Mesenchymal stem cell (in vitro differentiated cells and primary cell): Measurements from ENCODE around the gene DGKH.

ENCODE experiments used
- DNase-seq: peaks from one replicate; pipeline ENCODE4 v3.0.0-alpha.2; 2013
- H2AFZ ChIP-seq: one replicate; pipeline ENCODE4 v1.6.1; 2013; ENCODE audit warnings: low read depth, mild to moderate bottlenecking, control low read depth, inconsistent platforms, low read length, moderate library complexity
- H2AK5ac ChIP-seq: 2 replicates; pipeline ENCODE4 v1.6.1; 2013; ENCODE audit warnings: low read length, moderate library complexity, mild to moderate bottlenecking, inconsistent platforms; ENCODE audit not compliant: severe bottlenecking
- H2BK120ac ChIP-seq: one replicate; pipeline ENCODE4 v1.6.1; 2013; ENCODE audit warnings: low read depth, mild to moderate bottlenecking, inconsistent platforms, low read length, moderate library complexity
- H2BK12ac ChIP-seq, 2 experiments: one replicate each; pipeline ENCODE4 v1.6.1; 2013; ENCODE audit warnings: inconsistent platforms in 2 of 2, low read length in 2 of 2, mild to moderate bottlenecking in 2 of 2, moderate library complexity in 2 of 2, control low read depth in 1 of 2
- H2BK15ac ChIP-seq: one replicate; pipeline ENCODE4 v1.6.1; 2013; ENCODE audit warnings: mild to moderate bottlenecking, low read depth, inconsistent platforms; ENCODE audit not compliant: poor library complexity, severe bottlenecking
- H2BK5ac ChIP-seq: 2 replicates; pipeline ENCODE4 v1.6.1; 2013; ENCODE audit warnings: low read depth, mild to moderate bottlenecking, low read length, control low read depth, inconsistent platforms; ENCODE audit not compliant: poor library complexity, severe bottlenecking
- H3K14ac ChIP-seq, 2 experiments: one replicate each; pipeline ENCODE4 v1.6.1; 2013; ENCODE audit warnings: inconsistent platforms in 2 of 2, low read length in 2 of 2, control low read depth in 1 of 2, mild to moderate bottlenecking in 1 of 2, moderate library complexity in 1 of 2
- H3K18ac ChIP-seq, 2 experiments: one replicate each; pipeline ENCODE4 v1.6.1; 2013; ENCODE audit warnings: inconsistent platforms in 2 of 2, low read length in 2 of 2, control low read depth in 1 of 2, low read depth in 1 of 2, mild to moderate bottlenecking in 1 of 2
- H3K23ac ChIP-seq, 2 experiments: one replicate each; pipeline ENCODE4 v1.6.1; 2013; ENCODE audit warnings: inconsistent platforms in 2 of 2, low read length in 2 of 2, mild to moderate bottlenecking in 2 of 2, moderate library complexity in 2 of 2, control low read depth in 1 of 2
- H3K27ac ChIP-seq: 2 replicates; pipeline ENCODE4 v1.5.1; 2013; ENCODE audit warnings: mild to moderate bottlenecking, moderate library complexity, low read length, control low read depth, inconsistent platforms; ENCODE audit not compliant: poor library complexity, severe bottlenecking
- H3K27me3 ChIP-seq, 2 experiments: 2 replicates each; pipeline versions ENCODE4 v1.6.1 to v1.7.0; 2013; ENCODE audit warnings: low read length in 2 of 2, mild to moderate bottlenecking in 2 of 2, moderate library complexity in 2 of 2, control low read depth in 1 of 2, inconsistent platforms in 1 of 2; ENCODE audit not compliant: control insufficient read depth in 1 of 2, insufficient read depth in 1 of 2
- H3K36me3 ChIP-seq, 2 experiments: 2 replicates each; pipeline versions ENCODE4 v1.6.1 to v1.7.0; 2013; ENCODE audit warnings: low read length in 2 of 2, control low read depth in 1 of 2, inconsistent platforms in 1 of 2, low read depth in 1 of 2, mild to moderate bottlenecking in 1 of 2; ENCODE audit not compliant: insufficient read depth in 2 of 2, control insufficient read depth in 1 of 2
- H3K4ac ChIP-seq, 2 experiments: one replicate each; pipeline ENCODE4 v1.6.1; 2013; ENCODE audit warnings: inconsistent platforms in 2 of 2, low read length in 2 of 2, mild to moderate bottlenecking in 2 of 2, moderate library complexity in 2 of 2, control low read depth in 1 of 2, low read depth in 1 of 2
- H3K4me1 ChIP-seq: 2 replicates; pipeline ENCODE4 v1.6.1; 2013; ENCODE audit warnings: low read depth, low read length, control low read depth; ENCODE audit not compliant: control insufficient read depth, insufficient read depth
- H3K4me2 ChIP-seq: 2 replicates; pipeline ENCODE4 v1.6.1; 2013; ENCODE audit warnings: low read length, mild to moderate bottlenecking, inconsistent platforms; ENCODE audit not compliant: poor library complexity, severe bottlenecking
- H3K4me3 ChIP-seq, 2 experiments: 2 replicates each; pipeline versions ENCODE4 v1.5.1 to v1.7.0; 2013; ENCODE audit warnings: low read length in 2 of 2, mild to moderate bottlenecking in 2 of 2, control low read depth in 1 of 2, low read depth in 1 of 2; ENCODE audit not compliant: insufficient read depth in 1 of 2
- H3K79me1 ChIP-seq: replicated peaks from 2 replicates; pipeline ENCODE4 v1.6.1; 2013; ENCODE audit warnings: mild to moderate bottlenecking, control low read depth, low read length, inconsistent platforms; ENCODE audit not compliant: poor library complexity, severe bottlenecking
- H3K9ac ChIP-seq: 2 replicates; pipeline ENCODE4 v1.7.0; 2013; ENCODE audit warnings: mild to moderate bottlenecking, low read length, moderate library complexity
- H3K9me3 ChIP-seq: 2 replicates; pipeline ENCODE4 v1.7.0; 2013; ENCODE audit warnings: mild to moderate bottlenecking, low read length; ENCODE audit not compliant: control insufficient read depth
- H4K8ac ChIP-seq: one replicate; pipeline ENCODE4 v1.6.1; 2013; ENCODE audit warnings: inconsistent platforms, mild to moderate bottlenecking, low read length, moderate library complexity
- H4K91ac ChIP-seq: one replicate; pipeline ENCODE4 v1.6.1; 2013; ENCODE audit warnings: mild to moderate bottlenecking, low read length, inconsistent platforms
- WGBS: methylation state at CpG from one replicate; pipeline ENCODE4 v1.1.7; 2013; ENCODE audit warnings: mixed read lengths; 5-methylcytosine and 5-hydroxymethylcytosine counted together

DGKH gene

GRCh38 chr13:42106998-42107397, 58.5 kb downstream of the DGKH start:
- Histone ChIP-seq H2BK120ac (no peak overlapping the region), H3K36me3 (no peaks in the 10 kb centered on the region), H2BK5ac (no peak overlapping the region), H3K27me3 (no peaks in the 10 kb centered on the region), H3K23ac (no peak overlapping the region), H3K27ac (no peak overlapping the region), H4K91ac (no peak overlapping the region), H2AFZ (no peak overlapping the region), H3K18ac (no peak overlapping the region), H2BK12ac (no peak overlapping the region), H3K4ac (no peak overlapping the region), H3K9ac (no peak overlapping the region), H4K8ac (no peak overlapping the region), H3K4me1 (peaks cover 18% of the 10 kb centered on the region), H2BK15ac (no peak overlapping the region), H3K4me2 (no peak overlapping the region), H2AK5ac (peak overlapping the region; percentile 14), H3K14ac (no peak overlapping the region), H3K4me3 (no peak overlapping the region), H3K79me1 (peaks cover 32% of the 10 kb centered on the region), H3K9me3 (no peaks in the 10 kb centered on the region)
- DNase-seq: no peak
- WGBS: 95% methylated on average over 4 of the region's 4 CpGs

- no peak overlapping the region for H2AFZ ChIP-seq
- DNase-seq: no peak
Observed at GRCh38 chr13:42107421-42107820, 59.0 kb downstream of the DGKH start.

GRCh38 chr13:42108217-42108616, 59.8 kb downstream of the DGKH start:
- Histone ChIP-seq H3K23ac (no peak overlapping the region), H2BK5ac (no peak overlapping the region), H2BK120ac (no peak overlapping the region), H3K4ac (no peak overlapping the region), H2AFZ (no peak overlapping the region), H4K8ac (no peak overlapping the region), H2AK5ac (peak overlapping the region; percentile 46), H4K91ac (no peak overlapping the region), H3K27me3 (no peaks in the 10 kb centered on the region), H3K79me1 (peaks cover 34% of the 10 kb centered on the region), H3K18ac (no peak overlapping the region), H3K9me3 (no peaks in the 10 kb centered on the region), H3K36me3 (no peaks in the 10 kb centered on the region), H3K4me3 (no peak overlapping the region), H3K27ac (no peak overlapping the region), H3K4me1 (peaks cover 18% of the 10 kb centered on the region), H2BK15ac (no peak overlapping the region), H3K4me2 (no peak overlapping the region), H2BK12ac (no peak overlapping the region), H3K14ac (no peak overlapping the region), H3K9ac (no peak overlapping the region)
- DNase-seq: no peak
- 95% methylated on average over 4 of the region's 4 CpGs for WGBS

More at GRCh38 chr13:42107421-42107820, 59.0 kb downstream of the DGKH start:
- no peak overlapping the region for H3K9ac ChIP-seq
- H2BK15ac ChIP-seq: no peak overlapping the region
- H2AK5ac ChIP-seq: peak overlapping the region; percentile 70
- H4K8ac ChIP-seq: no peak overlapping the region
- no peak overlapping the region for H4K91ac ChIP-seq
- no peak overlapping the region for H3K4me3 ChIP-seq
- no peaks in the 10 kb centered on the region for H3K9me3 ChIP-seq
- H3K27me3 ChIP-seq: no peaks in the 10 kb centered on the region
- H3K4me2 ChIP-seq: no peak overlapping the region
- no peak overlapping the region for H3K18ac ChIP-seq
- no peak overlapping the region for H3K23ac ChIP-seq
- H3K36me3 ChIP-seq: no peaks in the 10 kb centered on the region
- H3K79me1 ChIP-seq: peaks cover 30% of the 10 kb centered on the region
- no peak overlapping the region for H2BK12ac ChIP-seq
- whole genome bisulfite sequencing: 94% methylated on average over 5 of the region's 5 CpGs
- H2BK120ac ChIP-seq: no peak overlapping the region
- H3K4me1 ChIP-seq: peaks cover 18% of the 10 kb centered on the region
- H2BK5ac ChIP-seq: no peak overlapping the region
- H3K14ac ChIP-seq: no peak overlapping the region
- no peak overlapping the region for H3K4ac ChIP-seq
- H3K27ac ChIP-seq: no peak overlapping the region

GRCh38 chr13:42109957-42110356, 61.5 kb downstream of the DGKH start:
- Histone ChIP-seq H2AFZ (no peak overlapping the region), H2BK5ac (no peak overlapping the region), H3K4me1 (peaks cover 15% of the 10 kb centered on the region), H3K9ac (peak overlapping the region; percentile 1), H3K4ac (no peak overlapping the region), H2BK15ac (no peak overlapping the region), H3K27ac (no peak overlapping the region), H3K79me1 (peaks cover 29% of the 10 kb centered on the region), H3K27me3 (no peaks in the 10 kb centered on the region), H2AK5ac (peak overlapping the region; percentile 31), H3K14ac (peak overlapping the region in 1 of 2 experiments; percentile 73), H4K91ac (peak overlapping the region; percentile 59), H3K18ac (no peak overlapping the region), H3K9me3 (no peaks in the 10 kb centered on the region), H3K4me3 (no peak overlapping the region), H2BK12ac (no peak overlapping the region), H4K8ac (peak overlapping the region; percentile 64), H2BK120ac (no peak overlapping the region), H3K4me2 (no peak overlapping the region), H3K36me3 (no peaks in the 10 kb centered on the region), H3K23ac (no peak overlapping the region)
- WGBS: no CpG with 5 or more reads among the region's 2 CpGs
- no peak for DNase-seq
